ENCODE measurements around the gene TRMT112.

DNA sequence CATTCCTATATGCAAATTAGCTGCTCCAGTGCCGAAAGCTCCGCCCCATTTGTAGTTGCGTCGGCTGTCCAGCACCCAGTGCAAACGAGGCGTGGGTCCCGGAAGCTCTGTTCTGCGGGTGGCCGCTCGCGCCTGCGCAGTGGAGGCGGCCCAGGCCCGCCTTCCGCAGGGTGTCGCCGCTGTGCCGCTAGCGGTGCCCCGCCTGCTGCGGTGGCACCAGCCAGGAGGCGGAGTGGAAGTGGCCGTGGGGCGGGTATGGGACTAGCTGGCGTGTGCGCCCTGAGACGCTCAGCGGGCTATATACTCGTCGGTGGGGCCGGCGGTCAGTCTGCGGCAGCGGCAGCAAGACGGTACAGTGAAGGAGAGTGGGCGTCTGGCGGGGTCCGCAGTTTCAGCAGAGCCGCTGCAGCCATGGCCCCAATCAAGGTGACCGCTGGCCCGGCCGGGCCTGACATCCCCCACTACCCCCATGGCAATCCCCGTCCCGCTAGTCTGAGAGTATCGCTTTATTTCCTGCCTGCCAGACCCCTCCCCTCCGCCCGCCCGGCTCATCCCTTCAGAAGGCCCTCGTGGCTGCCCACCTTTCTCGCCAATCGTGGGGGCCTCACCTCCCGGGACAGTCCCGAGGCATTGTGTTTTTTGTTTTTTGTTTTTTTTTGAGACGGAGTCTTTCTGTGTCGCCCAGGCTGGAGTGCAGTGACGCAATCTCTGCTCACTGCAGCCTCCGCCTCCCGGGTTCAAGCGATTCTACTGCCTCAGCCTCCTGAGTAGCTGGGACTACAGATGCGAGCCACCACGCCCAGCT is 804 bp upstream of the TRMT112 start, which contains the start of gene PRDX5:
- TF ChIP-seq, protein P1, sequence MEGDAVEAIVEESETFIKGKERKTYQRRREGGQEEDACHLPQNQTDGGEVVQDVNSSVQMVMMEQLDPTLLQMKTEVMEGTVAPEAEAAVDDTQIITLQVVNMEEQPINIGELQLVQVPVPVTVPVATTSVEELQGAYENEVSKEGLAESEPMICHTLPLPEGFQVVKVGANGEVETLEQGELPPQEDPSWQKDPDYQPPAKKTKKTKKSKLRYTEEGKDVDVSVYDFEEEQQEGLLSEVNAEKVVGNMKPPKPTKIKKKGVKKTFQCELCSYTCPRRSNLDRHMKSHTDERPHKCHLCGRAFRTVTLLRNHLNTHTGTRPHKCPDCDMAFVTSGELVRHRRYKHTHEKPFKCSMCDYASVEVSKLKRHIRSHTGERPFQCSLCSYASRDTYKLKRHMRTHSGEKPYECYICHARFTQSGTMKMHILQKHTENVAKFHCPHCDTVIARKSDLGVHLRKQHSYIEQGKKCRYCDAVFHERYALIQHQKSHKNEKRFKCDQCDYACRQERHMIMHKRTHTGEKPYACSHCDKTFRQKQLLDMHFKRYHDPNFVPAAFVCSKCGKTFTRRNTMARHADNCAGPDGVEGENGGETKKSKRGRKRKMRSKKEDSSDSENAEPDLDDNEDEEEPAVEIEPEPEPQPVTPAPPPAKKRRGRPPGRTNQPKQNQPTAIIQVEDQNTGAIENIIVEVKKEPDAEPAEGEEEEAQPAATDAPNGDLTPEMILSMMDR (conservative IDR thresholded peaks at IDR 0.05; ENCODE audit: low read depth, low read length), result peak; percentile 48
- TF ChIP-seq SMC3 (IDR thresholded peaks at IDR 0.05; ENCODE audit: low read depth, low read length) (no peak), POLR2A (IDR thresholded peaks at IDR 0.05; ENCODE audit: low read depth, low read length) (peak; percentile 66), MXI1 (IDR thresholded peaks at IDR 0.05; ENCODE audit: borderline replicate concordance, low read depth, low read length) (peak; percentile 64; the same call in 1 of the 2 replicates), CHD1 (IDR thresholded peaks at IDR 0.05; ENCODE audit: low read depth, low read length) (no peak), BHLHE40 (IDR thresholded peaks at IDR 0.05; ENCODE audit: low read depth, low read length) (peak; percentile 56; the same call in 1 of the 2 replicates), MAZ (IDR thresholded peaks at IDR 0.05; ENCODE audit: borderline replicate concordance, low read depth, low read length) (0 out of 2 replicates have a peak, but pooled peaks have one; percentile 18), MAFK (IDR thresholded peaks at IDR 0.05; ENCODE audit: low read depth, low read length) (no peak), NFE2L2 (IDR thresholded peaks at IDR 0.05; ENCODE audit: low read depth, low read length) (0 out of 2 replicates have a peak, but pooled peaks have one; percentile 1), FOS (IDR thresholded peaks at IDR 0.05; ENCODE audit: low read depth, low read length) (no peak), RFX5 (IDR thresholded peaks at IDR 0.05; ENCODE audit: low read depth, low read length) (no peak), RAD21 (IDR thresholded peaks at IDR 0.05; ENCODE audit: low read length) (peak; percentile 47)
- TF ChIP-seq, protein P2, sequence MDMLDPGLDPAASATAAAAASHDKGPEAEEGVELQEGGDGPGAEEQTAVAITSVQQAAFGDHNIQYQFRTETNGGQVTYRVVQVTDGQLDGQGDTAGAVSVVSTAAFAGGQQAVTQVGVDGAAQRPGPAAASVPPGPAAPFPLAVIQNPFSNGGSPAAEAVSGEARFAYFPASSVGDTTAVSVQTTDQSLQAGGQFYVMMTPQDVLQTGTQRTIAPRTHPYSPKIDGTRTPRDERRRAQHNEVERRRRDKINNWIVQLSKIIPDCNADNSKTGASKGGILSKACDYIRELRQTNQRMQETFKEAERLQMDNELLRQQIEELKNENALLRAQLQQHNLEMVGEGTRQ (IDR thresholded peaks at IDR 0.05; ENCODE audit: low read depth, low read length), result no peak

All from IMR-90 (cell line).